PC-3 (cell line): Measurements from ENCODE around the gene PADI4.

ENCODE experiments used
- EZH2 ChIP-seq: fragments of 300-600 bp; sonication (generic); IDR thresholded peaks from one replicate; pipeline ENCODE4 v1.6.1; 2017; ENCODE audit warnings: antibody characterized with exemption, mild to moderate bottlenecking, low read length; ENCODE audit not compliant: unreplicated experiment
- EZH2phosphoT487 ChIP-seq: fragments of 300-600 bp; sonication (generic); IDR thresholded peaks from 2 replicates; pipeline ENCODE4 v1.6.1; 2018; ENCODE audit warnings: mild to moderate bottlenecking, antibody characterized with exemption, low read length, borderline replicate concordance
- TF ChIP-seq, protein P1 (sequence below): fragments of 300-600 bp; sonication (generic); conservative IDR thresholded peaks from 2 replicates; pipeline ENCODE4 v1.5.1; 2017; ENCODE audit warnings: antibody characterized with exemption, low read depth, mild to moderate bottlenecking, low read length

DNA sequence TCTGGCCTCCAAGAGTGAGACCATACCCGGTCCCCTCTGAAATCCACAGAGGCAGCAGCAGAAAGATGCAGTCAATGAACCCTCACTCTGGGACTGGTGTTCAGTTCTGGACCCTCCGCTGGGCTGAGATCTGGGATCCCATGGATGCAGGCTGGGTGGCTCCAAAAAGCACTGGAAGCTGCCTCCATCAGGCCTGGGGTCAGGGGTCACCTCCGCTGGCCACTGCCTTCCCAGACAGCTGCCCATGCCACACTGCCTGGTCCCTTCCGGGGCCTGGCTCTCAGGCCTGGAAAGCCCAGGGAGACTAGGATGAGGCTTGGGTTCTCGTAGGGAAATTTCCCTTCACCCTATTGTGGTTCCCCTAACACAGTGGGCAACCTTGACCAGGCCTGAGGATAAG is 21.4 kb upstream of the PADI4 start:
- TF ChIP-seq, protein P1, sequence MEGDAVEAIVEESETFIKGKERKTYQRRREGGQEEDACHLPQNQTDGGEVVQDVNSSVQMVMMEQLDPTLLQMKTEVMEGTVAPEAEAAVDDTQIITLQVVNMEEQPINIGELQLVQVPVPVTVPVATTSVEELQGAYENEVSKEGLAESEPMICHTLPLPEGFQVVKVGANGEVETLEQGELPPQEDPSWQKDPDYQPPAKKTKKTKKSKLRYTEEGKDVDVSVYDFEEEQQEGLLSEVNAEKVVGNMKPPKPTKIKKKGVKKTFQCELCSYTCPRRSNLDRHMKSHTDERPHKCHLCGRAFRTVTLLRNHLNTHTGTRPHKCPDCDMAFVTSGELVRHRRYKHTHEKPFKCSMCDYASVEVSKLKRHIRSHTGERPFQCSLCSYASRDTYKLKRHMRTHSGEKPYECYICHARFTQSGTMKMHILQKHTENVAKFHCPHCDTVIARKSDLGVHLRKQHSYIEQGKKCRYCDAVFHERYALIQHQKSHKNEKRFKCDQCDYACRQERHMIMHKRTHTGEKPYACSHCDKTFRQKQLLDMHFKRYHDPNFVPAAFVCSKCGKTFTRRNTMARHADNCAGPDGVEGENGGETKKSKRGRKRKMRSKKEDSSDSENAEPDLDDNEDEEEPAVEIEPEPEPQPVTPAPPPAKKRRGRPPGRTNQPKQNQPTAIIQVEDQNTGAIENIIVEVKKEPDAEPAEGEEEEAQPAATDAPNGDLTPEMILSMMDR: no peak
- no peak for TF ChIP-seq EZH2phosphoT487
- no peak for TF ChIP-seq EZH2
